ENCODE measurements around the gene ADNP2.

DNA sequence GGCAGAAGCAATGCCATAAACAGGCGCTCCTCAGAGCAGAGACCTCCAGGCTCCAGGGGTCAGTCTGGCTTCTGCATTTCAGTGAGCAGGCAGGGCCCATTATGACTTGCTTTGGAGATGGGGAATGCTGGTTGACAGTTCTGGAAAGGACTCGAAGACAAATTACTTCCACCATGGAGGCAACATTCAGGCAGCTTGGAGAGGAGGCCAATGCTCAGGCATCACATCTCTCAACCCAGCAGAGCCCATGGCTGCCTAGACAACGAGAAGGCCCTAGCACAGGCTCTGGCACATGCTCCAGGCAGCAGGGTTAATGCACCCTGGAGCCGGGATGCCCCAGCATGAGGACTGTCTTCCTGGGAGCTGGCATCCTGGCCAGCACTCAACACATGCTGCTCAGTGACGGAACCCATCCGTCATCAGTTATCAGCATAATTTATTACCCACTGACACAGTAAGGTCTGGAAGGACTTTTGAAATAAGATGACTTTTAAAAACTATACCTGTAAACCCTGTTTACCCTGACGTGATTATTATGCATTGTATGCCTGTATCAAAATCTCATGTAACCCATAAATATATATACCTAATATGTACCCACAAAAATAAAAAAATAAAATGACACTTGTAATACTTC lies 52.8 kb downstream of the ADNP2 start:
- TF ChIP-seq POLR2AphosphoS5 (IDR thresholded peaks at IDR 0.05; ENCODE audit: low read depth) = no peak
- TF ChIP-seq, protein P1, sequence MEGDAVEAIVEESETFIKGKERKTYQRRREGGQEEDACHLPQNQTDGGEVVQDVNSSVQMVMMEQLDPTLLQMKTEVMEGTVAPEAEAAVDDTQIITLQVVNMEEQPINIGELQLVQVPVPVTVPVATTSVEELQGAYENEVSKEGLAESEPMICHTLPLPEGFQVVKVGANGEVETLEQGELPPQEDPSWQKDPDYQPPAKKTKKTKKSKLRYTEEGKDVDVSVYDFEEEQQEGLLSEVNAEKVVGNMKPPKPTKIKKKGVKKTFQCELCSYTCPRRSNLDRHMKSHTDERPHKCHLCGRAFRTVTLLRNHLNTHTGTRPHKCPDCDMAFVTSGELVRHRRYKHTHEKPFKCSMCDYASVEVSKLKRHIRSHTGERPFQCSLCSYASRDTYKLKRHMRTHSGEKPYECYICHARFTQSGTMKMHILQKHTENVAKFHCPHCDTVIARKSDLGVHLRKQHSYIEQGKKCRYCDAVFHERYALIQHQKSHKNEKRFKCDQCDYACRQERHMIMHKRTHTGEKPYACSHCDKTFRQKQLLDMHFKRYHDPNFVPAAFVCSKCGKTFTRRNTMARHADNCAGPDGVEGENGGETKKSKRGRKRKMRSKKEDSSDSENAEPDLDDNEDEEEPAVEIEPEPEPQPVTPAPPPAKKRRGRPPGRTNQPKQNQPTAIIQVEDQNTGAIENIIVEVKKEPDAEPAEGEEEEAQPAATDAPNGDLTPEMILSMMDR (IDR thresholded peaks at IDR 0.05; ENCODE audit: insufficient read depth, low read length) = no peak
- no peak for TF ChIP-seq SPI1 (IDR thresholded peaks at IDR 0.05; ENCODE audit: borderline replicate concordance, low read depth)
